ENCODE data around the gene DDX39B. TPM values are rescaled to one million over a fixed set of nuclear protein-coding genes. Genes with fewer than 3 reads are reported as not detected.
"Not testable (repeated sequence)": the region's sequence is repeated elsewhere in the genome, so short reads cannot be mapped to it uniquely, and the experiment has no call there.

DDX39B gene
- total RNA-seq, 2 experiments from 2014 or later, result 538 to 547 TPM

GRCh38 chr6:31567531-31568370, 25.9 kb upstream of the DDX39B start:
- peak overlapping the region; percentile 35 for H3K4me3 Mint-ChIP-seq
- H3K27me3 Mint-ChIP-seq, result no peaks in the 10 kb centered on the region
- H3K4me1 Mint-ChIP-seq (ENCODE audit: low read depth), result peaks cover 74% of the 10 kb centered on the region
- intact Hi-C loops (cut with micrococcal nuclease), result loop anchor here (1.0 to 10.0 kb wide), 4 partner anchors 7 to 753 kb away; partner anchors contain the start of gene PRRC2A
- DNase-seq, result peak; percentile 51
- H3K27ac Mint-ChIP-seq, result peak overlapping the region; percentile 72
- H3K36me3 Mint-ChIP-seq, result peaks cover 9% of the 10 kb centered on the region
- no peaks in the 10 kb centered on the region for H3K9me3 Mint-ChIP-seq
- ChIA-PET CTCF (interaction anchor here (0.6 to 7.6 kb wide), 8 partner anchors 8 to 746 kb away, joined by 3 to 95 read pairs (median 8); partner anchors contain the start of genes ATP6V1G2, LST1, LTB and NFKBIL1), POLR2A (interaction anchor here (0.6 to 15.0 kb wide), 7 partner anchors 8 to 244 kb away, joined by 3 to 259 read pairs (median 6); partner anchors contain the start of genes DDX39B, LST1, LTB and TNF)

GRCh38 chr6:31560697-31561058, 18.9 kb upstream of the DDX39B start:
- H3K27ac Mint-ChIP-seq, result peak overlapping the region; percentile 86
- intact Hi-C loops (cut with micrococcal nuclease), result loop anchor here (1.0 to 10.0 kb wide), 3 partner anchors 8 to 746 kb away; no protein-coding TSS in a partner anchor
- POLR2A ChIA-PET, result interaction anchor here (3.7 to 10.3 kb wide), 2 partner anchors 9 to 17 kb away, joined by 55 to 224 read pairs; partner anchors contain the start of genes LTB and TNF
- DNase-seq, result no peak
- no peaks in the 10 kb centered on the region for H3K9me3 Mint-ChIP-seq
- H3K36me3 Mint-ChIP-seq, result peaks cover 26% of the 10 kb centered on the region
- no peaks in the 10 kb centered on the region for H3K27me3 Mint-ChIP-seq
- CTCF ChIA-PET, result interaction anchor here (1.5 to 29.2 kb wide), 4 partner anchors 9 to 26 kb away, joined by 3 to 1658 read pairs (median 22); partner anchors contain the start of genes LST1, LTA, LTB and NCR3
- H3K4me1 Mint-ChIP-seq (ENCODE audit: low read depth), result peaks cover 86% of the 10 kb centered on the region
- H3K4me3 Mint-ChIP-seq, result peak overlapping the region; percentile 59

- intact Hi-C loops (cut with micrococcal nuclease), result loop anchor here (1.0 to 10.0 kb wide), 4 partner anchors 8 to 745 kb away; partner anchors contain the start of gene TNF
- Mint-ChIP-seq H3K36me3 (peaks cover 26% of the 10 kb centered on the region), H3K27ac (peak overlapping the region; percentile 86), H3K4me3 (peak overlapping the region; percentile 59), H3K9me3 (no peaks in the 10 kb centered on the region), H3K27me3 (no peaks in the 10 kb centered on the region), H3K4me1 (ENCODE audit: low read depth) (peaks cover 80% of the 10 kb centered on the region)
- peak; percentile 81 for DNase-seq
- CTCF ChIA-PET, result interaction anchor here (1.5 to 29.2 kb wide), 5 partner anchors 8 to 27 kb away, joined by 3 to 1658 read pairs (median 14); partner anchors contain the start of genes LST1, LTA, LTB and NCR3
- POLR2A ChIA-PET, result interaction anchor here (1.4 to 10.3 kb wide), 4 partner anchors 9 to 29 kb away, joined by 3 to 224 read pairs (median 32); partner anchors contain the start of genes LST1, LTB and TNF
Measured at GRCh38 chr6:31559958-31560696, 18.3 kb upstream of the DDX39B start.

- Mint-ChIP-seq H3K27me3 (no peaks in the 10 kb centered on the region), H3K9me3 (no peaks in the 10 kb centered on the region), H3K36me3 (peaks cover 25% of the 10 kb centered on the region), H3K4me3 (peak overlapping the region; percentile 59), H3K27ac (peak overlapping the region; percentile 86), H3K4me1 (ENCODE audit: low read depth) (peaks cover 79% of the 10 kb centered on the region)
- ChIA-PET CTCF (interaction anchor here (1.5 to 29.2 kb wide), 5 partner anchors 8 to 27 kb away, joined by 3 to 1658 read pairs (median 14); partner anchors contain the start of genes LST1, LTA, LTB and NCR3), POLR2A (interaction anchor here (1.2 to 10.3 kb wide), 6 partner anchors 10 to 93 kb away, joined by 3 to 224 read pairs (median 6); partner anchors contain the start of genes BAG6, LST1, LTB and TNF)
- DNase-seq, result no peak
- intact Hi-C loops (cut with micrococcal nuclease), result loop anchor here (2.0 kb wide), 1 partner anchor 15 kb away; the partner anchor contains the start of gene TNF
Measured at GRCh38 chr6:31559606-31559957, 17.8 kb upstream of the DDX39B start.

GRCh38 chr6:31558631-31559500, 17.1 kb upstream of the DDX39B start:
- peak; percentile 84 for DNase-seq
- H3K9me3 Mint-ChIP-seq, result no peaks in the 10 kb centered on the region
- H3K27me3 Mint-ChIP-seq, result no peaks in the 10 kb centered on the region
- ChIA-PET CTCF (interaction anchor here (1.5 to 29.2 kb wide), 4 partner anchors 9 to 28 kb away, joined by 3 to 1658 read pairs (median 20); partner anchors contain the start of genes LST1, LTA, LTB and NCR3), POLR2A (interaction anchor here (0.6 to 10.3 kb wide), 7 partner anchors 10 to 276 kb away, joined by 3 to 224 read pairs (median 4); partner anchors contain the start of genes BAG6, LST1, LTB and TNF)
- peak overlapping the region; percentile 59 for H3K4me3 Mint-ChIP-seq
- H3K27ac Mint-ChIP-seq, result peak overlapping the region; percentile 86
- H3K36me3 Mint-ChIP-seq, result peaks cover 23% of the 10 kb centered on the region
- peaks cover 83% of the 10 kb centered on the region for H3K4me1 Mint-ChIP-seq (ENCODE audit: low read depth)
- intact Hi-C loops (cut with micrococcal nuclease), result loop anchor here (2.0 kb wide), 1 partner anchor 16 kb away; the partner anchor contains the start of gene TNF

GRCh38 chr6:31558318-31558625, 16.5 kb upstream of the DDX39B start:
- Mint-ChIP-seq H3K27ac (peak overlapping the region; percentile 86), H3K9me3 (no peaks in the 10 kb centered on the region), H3K27me3 (no peaks in the 10 kb centered on the region), H3K4me3 (peak overlapping the region; percentile 59), H3K4me1 (ENCODE audit: low read depth) (peaks cover 78% of the 10 kb centered on the region), H3K36me3 (peaks cover 22% of the 10 kb centered on the region)
- ChIA-PET POLR2A (interaction anchor here (0.6 to 10.3 kb wide), 5 partner anchors 11 to 277 kb away, joined by 3 to 224 read pairs (median 4); partner anchors contain the start of genes BAG6, LTB and TNF), CTCF (interaction anchor here (2.1 to 29.2 kb wide), 3 partner anchors 10 to 28 kb away, joined by 10 to 1658 read pairs (median 29); partner anchors contain the start of genes LST1, LTA, LTB and NCR3)
- intact Hi-C loops (cut with micrococcal nuclease), result loop anchor here (2.0 kb wide), 1 partner anchor 17 kb away; the partner anchor contains the start of gene TNF
- no peak for DNase-seq

GRCh38 chr6:31557443-31558317, 15.9 kb upstream of the DDX39B start:
- intact Hi-C loops (cut with micrococcal nuclease), result loop anchor here (2.0 kb wide), 1 partner anchor 17 kb away; the partner anchor contains the start of gene TNF
- Mint-ChIP-seq H3K4me1 (ENCODE audit: low read depth) (peaks cover 75% of the 10 kb centered on the region), H3K36me3 (peaks cover 23% of the 10 kb centered on the region), H3K4me3 (no peak overlapping the region), H3K27ac (peak overlapping the region; percentile 86), H3K27me3 (no peaks in the 10 kb centered on the region), H3K9me3 (no peaks in the 10 kb centered on the region)
- no peak for DNase-seq
- ChIA-PET POLR2A (interaction anchor here (0.6 to 10.3 kb wide), 4 partner anchors 12 to 277 kb away, joined by 3 to 224 read pairs (median 29); partner anchors contain the start of genes LTB, NCR3 and TNF), CTCF (interaction anchor here (0.9 to 29.2 kb wide), 3 partner anchors 9 to 29 kb away, joined by 3 to 1658 read pairs (median 29); partner anchors contain the start of genes LST1, LTA, LTB and NCR3)

GRCh38 chr6:31556307-31556706, 14.5 kb upstream of the DDX39B start:
- H3K4me1 Mint-ChIP-seq (ENCODE audit: low read depth), result peaks cover 68% of the 10 kb centered on the region
- POLR2A ChIA-PET, result interaction anchor here (1.2 to 10.3 kb wide), 2 partner anchors 13 to 22 kb away, joined by 3 to 224 read pairs; partner anchors contain the start of genes LTB and TNF

GRCh38 chr6:31551371-31551770, 9.6 kb upstream of the DDX39B start:
- Mint-ChIP-seq H3K36me3 (peaks cover 14% of the 10 kb centered on the region), H3K4me3 (peak overlapping the region; percentile 60), H3K4me1 (ENCODE audit: low read depth) (peaks cover 45% of the 10 kb centered on the region), H3K27ac (peak overlapping the region; percentile 79)
- peak; percentile 82 for DNase-seq
- not testable (repeated sequence) for H3K27me3 Mint-ChIP-seq, H3K9me3 Mint-ChIP-seq
- intact Hi-C loops (cut with micrococcal nuclease), result loop anchor here (1.0 kb wide), 1 partner anchor 47 kb away; no protein-coding TSS in a partner anchor
- ChIA-PET POLR2A (interaction anchor here (0.9 to 9.0 kb wide), 8 partner anchors 10 to 100 kb away, joined by 3 to 125 read pairs (median 4); partner anchors contain the start of genes DDX39B, LTB and TNF), CTCF (interaction anchor here (0.6 to 29.2 kb wide), 24 partner anchors 9 to 256 kb away, joined by 3 to 1658 read pairs (median 5); partner anchors contain the start of genes AIF1, BAG6, DDX39B and LSM2)

More at GRCh38 chr6:31556307-31556706, 14.5 kb upstream of the DDX39B start:
- peak overlapping the region; percentile 13 for H3K27ac Mint-ChIP-seq
- CTCF ChIA-PET, result interaction anchor here (0.7 to 29.2 kb wide), 4 partner anchors 9 to 129 kb away, joined by 3 to 1658 read pairs (median 3); partner anchors contain the start of genes ATP6V1G2, LST1, LTB and NCR3
- no peaks in the 10 kb centered on the region for H3K27me3 Mint-ChIP-seq
- peaks cover 22% of the 10 kb centered on the region for H3K36me3 Mint-ChIP-seq
- H3K9me3 Mint-ChIP-seq, result no peaks in the 10 kb centered on the region
- no peak for DNase-seq
- intact Hi-C loops (cut with micrococcal nuclease), result no loop called here
- no peak overlapping the region for H3K4me3 Mint-ChIP-seq
